Measurements from ENCODE around the gene SLC26A6. TPM values are rescaled to one million over a fixed set of nuclear protein-coding genes. Genes with fewer than 3 reads are reported as not detected.

SLC26A6 gene
- total RNA-seq, 1 experiment from 2014 or later: 55.1 TPM

GRCh38 chr3:48623851-48624547 lies 11.3 kb downstream of the SLC26A6 start:
- no peak overlapping the region for H3K4me2 ChIP-seq (ENCODE audit: low read length)
- no peak for DNase-seq (ENCODE audit: low read depth, low spot score)
- H3K36me3 ChIP-seq (ENCODE audit: control insufficient read depth in 1 of 2, insufficient read depth in 2 of 2, low read length in 2 of 2): peaks cover 11 to 14% of the 10 kb centered on the region in 2 experiments; a peak in 3 of 4 replicates
- TF ChIP-seq REST (IDR thresholded peaks at IDR 0.05; ENCODE audit: low read depth) (no peak), ELF1 (IDR thresholded peaks at IDR 0.05; ENCODE audit: borderline replicate concordance, low read depth) (no peak), MAX (IDR thresholded peaks at IDR 0.05) (no peak), ATF3 (IDR thresholded peaks at IDR 0.05) (no peak), POLR2A (IDR thresholded peaks at IDR 0.05; ENCODE audit: borderline replicate concordance, extremely low read depth, insufficient read depth, insufficient read length) (no peak), ZFX (IDR thresholded peaks at IDR 0.05) (no peak)
- intact Hi-C loops (cut with micrococcal nuclease): no loop called here
- ChIA-PET CTCF (no interaction called here), RAD21 (ENCODE audit: low non-redundant PET in 1 of 2, low total read pairs in 2 of 2, uncharacterized antibody in 2 of 2, unreplicated experiment in 2 of 2) (no interaction called here), POLR2A (interaction anchor here (0.8 kb wide), 1 partner anchor 39 kb away, joined by 3 read pairs; the partner anchor contains the start of gene CELSR3)
- peaks cover 0 to under 1% of the 10 kb centered on the region in 2 experiments; a peak in 1 of 4 replicates for H3K9me3 ChIP-seq (ENCODE audit: control insufficient read depth in 1 of 2, insufficient read depth in 1 of 2, low read depth in 1 of 2, low read length in 2 of 2)
- no peaks in the 10 kb centered on the region for H3K79me2 ChIP-seq (ENCODE audit: insufficient read depth, low read length)
- no peaks in the 10 kb centered on the region for H3K27me3 ChIP-seq (ENCODE audit: insufficient read depth, low read length)
- no peak overlapping the region for H3K27ac ChIP-seq (ENCODE audit: low read depth, low read length)
- no peak overlapping the region for H3K9ac ChIP-seq (ENCODE audit: low read length)
- no TSS peak for BruUV-seq (replicated peaks)
- no peaks in the 10 kb centered on the region for H4K20me1 ChIP-seq (ENCODE audit: insufficient read depth)
- no peaks in the 10 kb centered on the region for H3K4me1 ChIP-seq (ENCODE audit: control insufficient read depth in 1 of 2, insufficient read depth in 2 of 2, low read length in 2 of 2)
- H3K9me2 ChIP-seq (ENCODE audit: insufficient read depth): no peaks in the 10 kb centered on the region
- H3K4me3 ChIP-seq (replicated peaks in 1 of 2; ENCODE audit: low read depth in 1 of 2, low read length in 2 of 2): no peak overlapping the region
- H2AFZ ChIP-seq (ENCODE audit: low read depth, low read length, poor library complexity, severe bottlenecking): no peak overlapping the region
- ATAC-seq: no peak
